Mucosa of descending colon (tissue), 3 donors: ENCODE measurements around the gene SLC35D1. TPM values are rescaled to one million over a fixed set of nuclear protein-coding genes. Genes with fewer than 3 reads are reported as not detected.

Experiments used
- ATAC-seq: fragments of 200-7000 bp; cut with Tn5 transposase; one replicate; pipeline ENCODE4 v1.9.1; 2020; ENCODE audit warnings: mild to moderate bottlenecking, moderate library complexity
- DNase-seq, 3 donors: peaks; one replicate each; pipeline ENCODE4 v3.0.0-alpha.2; 2020
- H3K36me3 ChIP-seq: fragments of 200-600 bp; one replicate; pipeline ENCODE4 v1.8.0; 2021; ENCODE audit warnings: low read depth, mild to moderate bottlenecking
- H3K4me1 ChIP-seq: fragments of 200-600 bp; one replicate; pipeline ENCODE4 v1.8.0; 2021; ENCODE audit warnings: low read depth, mild to moderate bottlenecking
- H3K4me3 ChIP-seq: fragments of 200-600 bp; one replicate; pipeline ENCODE4 v1.8.0; 2021; ENCODE audit warnings: mild to moderate bottlenecking
- H3K9me3 ChIP-seq: fragments of 200-600 bp; one replicate; pipeline ENCODE4 v1.8.0; 2021; ENCODE audit warnings: mild to moderate bottlenecking
- intact Hi-C, 2 donors: fragments of 100-400 bp; cut with DNase I in 1 of 2; cut with micrococcal nuclease in 1 of 2; formaldehyde crosslinking; loops; one replicate each; pipeline versions ENCODE4 v1.11.0 to v1.11.1; 2022; cut with DNase I, micrococcal nuclease
- total RNA-seq, 3 donors: library from RNA; stranded (reverse); fragmentation: NEBNext Ultra II Directional in 2 of 3; extraction: Animal tissue kit (Norgen Biotek cat#: 25700) in 2 of 3; gene quantifications; one replicate each; pipeline versions ENCODE4 v1.2.1 to v1.2.4, GENCODE V29; 2021 to 2023
- TF ChIP-seq, protein P1 (sequence below): fragments of 200-600 bp; IDR thresholded peaks from one replicate; pipeline ENCODE4 v1.8.0; 2022; ENCODE audit warnings: antibody characterized with exemption, mild to moderate bottlenecking
- donor health status: DM: no; HTN: no; CAD: no; lungs with moderate emphysema.
- donor health status: DM: no; HTN: no; CAD: no.
- donor health status: DM: no; HTN: yes; CAD: no.

SLC35D1 gene
- total RNA-seq, 3 donors from 2014 or later: 38.0 to 84.1 (median 67.9) TPM

DNA sequence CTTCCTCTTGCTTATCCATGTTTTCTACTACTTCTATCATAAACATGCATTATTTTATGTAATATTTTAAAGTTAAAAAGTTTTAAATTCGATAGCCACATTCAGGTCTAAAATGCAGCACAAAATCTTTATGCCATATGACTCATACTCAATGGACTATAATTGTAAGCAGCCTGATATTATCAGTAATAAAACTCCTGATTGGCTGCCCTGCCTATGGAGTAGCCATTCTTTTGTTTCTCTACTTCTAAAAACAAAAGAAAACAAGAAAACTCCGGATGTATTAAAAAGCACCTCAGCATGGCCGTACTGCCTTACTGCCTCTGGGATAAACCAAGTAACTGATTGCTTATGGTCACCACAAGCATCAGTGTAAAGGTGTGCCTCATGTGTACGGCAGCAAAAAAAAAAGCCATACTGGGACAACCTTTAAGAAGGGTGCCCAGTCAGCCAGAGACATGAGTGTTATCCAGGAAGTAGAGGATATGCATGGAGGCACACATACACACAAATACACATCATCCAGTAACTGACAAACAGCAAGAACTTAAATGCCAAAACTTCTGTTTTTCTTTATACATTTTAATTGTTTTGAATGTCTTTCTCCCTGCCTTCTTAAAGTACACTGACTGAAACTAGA is 9.2 kb downstream of the SLC35D1 start:
- DNase-seq (no peak), ATAC-seq (no peak)
- Histone ChIP-seq H3K4me3 (no peak overlapping the region), H3K36me3 (no peaks in the 10 kb centered on the region), H3K9me3 (no peaks in the 10 kb centered on the region), H3K4me1 (no peaks in the 10 kb centered on the region)
- TF ChIP-seq, protein P1, sequence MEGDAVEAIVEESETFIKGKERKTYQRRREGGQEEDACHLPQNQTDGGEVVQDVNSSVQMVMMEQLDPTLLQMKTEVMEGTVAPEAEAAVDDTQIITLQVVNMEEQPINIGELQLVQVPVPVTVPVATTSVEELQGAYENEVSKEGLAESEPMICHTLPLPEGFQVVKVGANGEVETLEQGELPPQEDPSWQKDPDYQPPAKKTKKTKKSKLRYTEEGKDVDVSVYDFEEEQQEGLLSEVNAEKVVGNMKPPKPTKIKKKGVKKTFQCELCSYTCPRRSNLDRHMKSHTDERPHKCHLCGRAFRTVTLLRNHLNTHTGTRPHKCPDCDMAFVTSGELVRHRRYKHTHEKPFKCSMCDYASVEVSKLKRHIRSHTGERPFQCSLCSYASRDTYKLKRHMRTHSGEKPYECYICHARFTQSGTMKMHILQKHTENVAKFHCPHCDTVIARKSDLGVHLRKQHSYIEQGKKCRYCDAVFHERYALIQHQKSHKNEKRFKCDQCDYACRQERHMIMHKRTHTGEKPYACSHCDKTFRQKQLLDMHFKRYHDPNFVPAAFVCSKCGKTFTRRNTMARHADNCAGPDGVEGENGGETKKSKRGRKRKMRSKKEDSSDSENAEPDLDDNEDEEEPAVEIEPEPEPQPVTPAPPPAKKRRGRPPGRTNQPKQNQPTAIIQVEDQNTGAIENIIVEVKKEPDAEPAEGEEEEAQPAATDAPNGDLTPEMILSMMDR: no peak
- intact Hi-C loops: no loop called here

DNA sequence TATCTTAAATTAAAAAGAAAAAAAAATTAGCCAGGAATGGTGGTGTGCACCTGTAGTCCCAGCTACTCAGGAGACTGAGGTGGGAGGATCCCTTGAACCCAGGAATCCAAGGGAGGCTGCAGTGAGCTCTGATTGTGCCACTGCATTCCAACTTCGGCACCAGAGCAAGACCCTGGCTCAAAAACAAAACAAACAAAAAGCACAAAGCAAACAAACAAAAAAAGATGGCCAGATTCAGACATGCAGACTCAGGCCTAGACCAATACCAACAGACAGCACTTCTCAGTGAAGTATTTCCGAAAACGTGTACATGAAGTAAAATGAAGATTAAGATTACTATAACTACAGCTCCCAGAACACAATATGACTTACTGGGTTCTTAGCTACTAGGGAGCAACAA is 10.6 kb downstream of the SLC35D1 start:
- TF ChIP-seq, protein P1: no peak
- intact Hi-C loops: no loop called here
- H3K36me3 ChIP-seq: no peaks in the 10 kb centered on the region

DNA sequence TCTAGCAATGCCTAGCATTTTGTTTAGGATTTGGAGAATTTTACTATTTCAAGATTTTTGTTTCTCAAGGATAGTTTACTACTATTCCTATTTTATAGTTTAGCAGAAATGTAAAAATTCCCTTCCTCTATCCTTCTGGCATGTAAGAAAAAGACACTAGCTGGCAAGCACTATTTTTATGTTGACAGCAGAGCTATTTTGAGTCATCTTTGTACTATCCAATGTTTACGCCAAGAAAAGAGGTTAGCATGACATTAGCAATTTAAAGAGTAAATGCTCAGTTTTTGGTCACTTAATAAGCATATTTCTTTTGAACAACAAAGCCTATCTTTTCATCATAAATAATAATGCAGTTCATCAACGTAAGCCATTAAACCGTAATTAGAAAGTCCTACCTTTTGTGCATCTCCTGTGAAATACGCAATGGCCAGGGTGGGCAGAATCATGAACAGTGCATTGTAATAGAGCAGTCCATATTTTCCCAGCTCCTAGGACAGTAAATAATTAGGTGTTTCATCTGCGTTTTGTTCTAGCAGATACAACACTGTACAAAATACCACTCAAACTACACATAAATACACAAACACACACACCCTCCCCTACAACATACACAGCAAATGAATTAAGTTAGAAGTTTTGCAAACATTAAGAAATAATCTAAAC is 12.0 kb downstream of the SLC35D1 start:
- no peaks in the 10 kb centered on the region for H3K9me3 ChIP-seq
- ATAC-seq (no peak), DNase-seq (no peak)
- intact Hi-C loops: no loop called here
- TF ChIP-seq, protein P1: no peak
- H3K4me3 ChIP-seq: no peak overlapping the region
- no peaks in the 10 kb centered on the region for H3K36me3 ChIP-seq
- H3K4me1 ChIP-seq: no peaks in the 10 kb centered on the region

More for the DNA sequence above, 10.6 kb downstream of the SLC35D1 start:
- DNase-seq (no peak), ATAC-seq (no peak)
- Histone ChIP-seq H3K9me3 (no peaks in the 10 kb centered on the region), H3K4me1 (no peaks in the 10 kb centered on the region), H3K4me3 (no peak overlapping the region)

DNA sequence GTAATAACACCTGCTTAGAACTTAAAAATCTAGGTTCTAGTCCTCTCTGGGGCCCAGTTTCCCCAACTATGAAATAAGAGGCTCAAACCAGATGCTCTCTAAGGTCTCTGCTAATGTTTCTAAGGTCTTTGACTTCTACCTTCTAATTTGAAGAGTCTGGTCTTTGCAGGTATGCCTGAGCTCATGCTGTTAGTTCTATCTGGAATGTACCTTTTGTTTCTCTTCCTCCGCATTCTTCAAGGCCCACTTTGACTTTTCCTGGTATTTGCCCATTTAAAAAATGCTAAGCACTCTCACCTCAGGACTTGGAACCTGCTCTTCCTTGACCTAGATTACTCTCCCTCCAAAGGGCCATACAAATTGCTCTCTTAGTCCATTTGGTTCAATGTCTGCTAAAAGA is 13.5 kb downstream of the SLC35D1 start:
- intact Hi-C loops: no loop called here
- Histone ChIP-seq H3K4me1 (no peaks in the 10 kb centered on the region), H3K9me3 (no peaks in the 10 kb centered on the region), H3K36me3 (no peaks in the 10 kb centered on the region), H3K4me3 (no peak overlapping the region)
- no peak for DNase-seq
- TF ChIP-seq, protein P1: no peak
- ATAC-seq: no peak

DNA sequence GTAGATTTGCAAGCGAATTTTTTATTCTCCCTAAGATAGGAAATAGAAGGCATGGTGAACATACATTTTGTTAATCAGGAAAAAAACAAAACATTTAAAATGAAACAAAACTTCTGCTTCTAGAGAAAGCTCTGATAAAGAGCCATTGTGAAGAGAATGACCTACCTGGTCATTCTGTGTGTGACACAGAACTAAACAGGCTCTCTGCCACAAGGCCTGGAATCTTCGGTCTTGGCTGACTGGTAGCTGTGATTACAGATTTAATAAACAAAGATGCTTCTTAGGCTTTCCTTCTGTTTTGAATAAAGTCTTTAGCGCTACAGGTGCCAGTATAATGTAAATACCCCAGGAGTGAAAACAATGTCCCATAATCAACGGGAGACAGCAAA is 22.1 kb downstream of the SLC35D1 start:
- no peak for ATAC-seq
- Histone ChIP-seq H3K4me3 (no peak overlapping the region), H3K9me3 (no peaks in the 10 kb centered on the region), H3K4me1 (no peaks in the 10 kb centered on the region), H3K36me3 (no peaks in the 10 kb centered on the region)
- DNase-seq: no peak
- intact Hi-C loops: no loop called here
- TF ChIP-seq, protein P1: no peak
